Neural crest cell (in vitro differentiated cells): ENCODE measurements around the gene RWDD4. TPM values are rescaled to one million over a fixed set of nuclear protein-coding genes. Genes with fewer than 3 reads are reported as not detected.
"Not testable (repeated sequence)": the region's sequence is repeated elsewhere in the genome, so short reads cannot be mapped to it uniquely, and the experiment has no call there.

ENCODE experiments used
- DNase-seq: peaks from one replicate; pipeline ENCODE4 v3.0.0; 2021; ENCODE audit warnings: low read depth, mixed read lengths, low spot score
- H3K27ac Mint-ChIP-seq: one replicate; pipeline ENCODE4 v1.8.0; 2021; ENCODE audit warnings: mild to moderate bottlenecking, mixed read lengths; ENCODE audit not compliant: unreplicated experiment
- H3K27me3 Mint-ChIP-seq: 2 replicates; pipeline ENCODE4 v1.8.0; 2021; ENCODE audit warnings: low read depth, mild to moderate bottlenecking, mixed read lengths
- H3K36me3 Mint-ChIP-seq: 2 replicates; pipeline ENCODE4 v1.8.0; 2021; ENCODE audit warnings: low read depth, mild to moderate bottlenecking, mixed read lengths
- H3K4me1 Mint-ChIP-seq: 2 replicates; pipeline ENCODE4 v1.8.0; 2021; ENCODE audit warnings: mixed read lengths
- H3K4me3 Mint-ChIP-seq: one replicate; pipeline ENCODE4 v1.8.0; 2021; ENCODE audit warnings: mild to moderate bottlenecking, mixed read lengths
- H3K9me3 Mint-ChIP-seq: 2 replicates; pipeline ENCODE4 v1.8.0; 2021; ENCODE audit warnings: mixed read lengths
- CTCF ChIP-seq: fragments of 200-600 bp; sonication (generic); conservative IDR thresholded peaks from 2 replicates; pipeline ENCODE4 v1.5.0; 2021; ENCODE audit warnings: antibody characterized with exemption, mild to moderate bottlenecking
- total RNA-seq: library from RNA; stranded (reverse); gene quantifications from 2 replicates; pipeline ENCODE4 v1.2.1, GENCODE V29; 2021

The RWDD4 gene
- total RNA-seq, 1 donor from 2014 or later, result 17.4 TPM

- TF ChIP-seq CTCF, result no peak
- no peak for DNase-seq
- H3K4me1 Mint-ChIP-seq, result peaks cover 16% of the 10 kb centered on the region
- H3K36me3 Mint-ChIP-seq, result no peaks in the 10 kb centered on the region
- H3K27me3 Mint-ChIP-seq, result no peaks in the 10 kb centered on the region
- no peak overlapping the region for H3K27ac Mint-ChIP-seq
- H3K9me3 Mint-ChIP-seq, result no peaks in the 10 kb centered on the region
- no peak overlapping the region for H3K4me3 Mint-ChIP-seq
Observed at GRCh38 chr4:183631577-183632198, 27.3 kb downstream of the RWDD4 start.

GRCh38 chr4:183627979-183628588, 30.9 kb downstream of the RWDD4 start:
- Mint-ChIP-seq H3K27me3 (no peaks in the 10 kb centered on the region), H3K4me1 (no peaks in the 10 kb centered on the region), H3K4me3 (no peak overlapping the region), H3K9me3 (no peaks in the 10 kb centered on the region), H3K27ac (no peak overlapping the region), H3K36me3 (no peaks in the 10 kb centered on the region)
- no peak for TF ChIP-seq CTCF
- no peak for DNase-seq

GRCh38 chr4:183627286-183627685, 31.7 kb downstream of the RWDD4 start:
- not testable (repeated sequence) for H3K27me3 Mint-ChIP-seq, H3K4me3 Mint-ChIP-seq, H3K4me1 Mint-ChIP-seq, H3K9me3 Mint-ChIP-seq, DNase-seq, H3K27ac Mint-ChIP-seq, H3K36me3 Mint-ChIP-seq

DNA sequence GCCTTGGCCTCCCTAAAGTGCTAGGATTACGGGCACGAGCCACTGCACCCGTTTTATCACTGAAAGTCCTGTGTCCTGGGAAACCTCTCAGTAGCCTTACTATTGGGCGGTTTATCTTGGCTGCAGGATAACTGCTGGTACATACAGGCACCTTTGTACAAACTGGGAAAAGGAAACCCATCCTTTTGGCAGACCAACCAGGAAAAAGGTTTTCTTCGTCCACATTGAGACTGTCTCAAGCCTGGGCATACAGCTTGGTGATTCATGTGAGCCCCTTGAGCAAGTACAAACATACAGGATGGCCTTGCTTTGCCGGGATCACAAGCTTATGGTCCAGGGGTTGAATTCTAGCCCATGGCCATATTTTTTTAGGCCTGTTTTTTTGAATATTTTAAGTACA, 32.8 kb downstream of the RWDD4 start:
- TF ChIP-seq CTCF, result no peak
- Mint-ChIP-seq H3K4me3 (no peak overlapping the region), H3K36me3 (no peaks in the 10 kb centered on the region), H3K9me3 (no peaks in the 10 kb centered on the region), H3K27ac (no peak overlapping the region), H3K4me1 (no peaks in the 10 kb centered on the region), H3K27me3 (no peaks in the 10 kb centered on the region)
- no peak for DNase-seq

- H3K9me3 Mint-ChIP-seq, result no peaks in the 10 kb centered on the region
- peaks cover 4% of the 10 kb centered on the region for H3K4me1 Mint-ChIP-seq
Observed at GRCh38 chr4:183624548-183624947, 34.4 kb downstream of the RWDD4 start.

More at GRCh38 chr4:183624548-183624947, 34.4 kb downstream of the RWDD4 start:
- TF ChIP-seq CTCF, result no peak
- H3K4me3 Mint-ChIP-seq, result no peak overlapping the region
- no peaks in the 10 kb centered on the region for H3K27me3 Mint-ChIP-seq
- H3K36me3 Mint-ChIP-seq, result no peaks in the 10 kb centered on the region
- H3K27ac Mint-ChIP-seq, result peak overlapping the region; percentile 36
- no peak for DNase-seq
